Measurements from ENCODE around the gene NTMT1. TPM values are rescaled to one million over a fixed set of nuclear protein-coding genes. Genes with fewer than 3 reads are reported as not detected.

Gene NTMT1
- total RNA-seq, 4 donors from 2014 or later: 23.9 to 30.6 (median 27.5) TPM

GRCh38 chr9:129637673-129638439 lies 11.9 kb downstream of the NTMT1 start:
- WGBS, 2 donors: 67 to 70% methylated on average over 26 of the region's 29 CpGs

GRCh38 chr9:129639034-129639630 lies 13.2 kb downstream of the NTMT1 start:
- Histone ChIP-seq H3K27ac (no peak overlapping the region), H3K9me3 (no peaks in the 10 kb centered on the region), H3K4me3 (no peak overlapping the region), H3K4me1 (peaks cover 4 to 37% (median 21%) of the 10 kb centered on the region in 4 donors), H3K27me3 (no peaks in the 10 kb centered on the region), H3K36me3 (peaks cover 0 to 56% (median 30%) of the 10 kb centered on the region in 3 donors)
- DNase-seq (ENCODE audit: low spot score in 2 of 2): no peak
- TF ChIP-seq, protein P1, sequence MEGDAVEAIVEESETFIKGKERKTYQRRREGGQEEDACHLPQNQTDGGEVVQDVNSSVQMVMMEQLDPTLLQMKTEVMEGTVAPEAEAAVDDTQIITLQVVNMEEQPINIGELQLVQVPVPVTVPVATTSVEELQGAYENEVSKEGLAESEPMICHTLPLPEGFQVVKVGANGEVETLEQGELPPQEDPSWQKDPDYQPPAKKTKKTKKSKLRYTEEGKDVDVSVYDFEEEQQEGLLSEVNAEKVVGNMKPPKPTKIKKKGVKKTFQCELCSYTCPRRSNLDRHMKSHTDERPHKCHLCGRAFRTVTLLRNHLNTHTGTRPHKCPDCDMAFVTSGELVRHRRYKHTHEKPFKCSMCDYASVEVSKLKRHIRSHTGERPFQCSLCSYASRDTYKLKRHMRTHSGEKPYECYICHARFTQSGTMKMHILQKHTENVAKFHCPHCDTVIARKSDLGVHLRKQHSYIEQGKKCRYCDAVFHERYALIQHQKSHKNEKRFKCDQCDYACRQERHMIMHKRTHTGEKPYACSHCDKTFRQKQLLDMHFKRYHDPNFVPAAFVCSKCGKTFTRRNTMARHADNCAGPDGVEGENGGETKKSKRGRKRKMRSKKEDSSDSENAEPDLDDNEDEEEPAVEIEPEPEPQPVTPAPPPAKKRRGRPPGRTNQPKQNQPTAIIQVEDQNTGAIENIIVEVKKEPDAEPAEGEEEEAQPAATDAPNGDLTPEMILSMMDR (IDR thresholded peaks at IDR 0.05): no peak
- TF ChIP-seq POLR2A (IDR thresholded peaks at IDR 0.05): no peak
- TF ChIP-seq EP300 (IDR thresholded peaks at IDR 0.05): no peak
- WGBS, 2 donors: 86 to 91% methylated on average over 9 to 17 of the region's 17 CpGs

More at GRCh38 chr9:129637673-129638439, 11.9 kb downstream of the NTMT1 start:
- DNase-seq (ENCODE audit: low spot score in 2 of 2): no peak
- Histone ChIP-seq H3K9me3 (no peaks in the 10 kb centered on the region), H3K27me3 (no peaks in the 10 kb centered on the region), H3K4me1 (peaks cover 4 to 37% (median 21%) of the 10 kb centered on the region in 4 donors), H3K27ac (no peak overlapping the region), H3K36me3 (peaks cover 0 to 69% (median 30%) of the 10 kb centered on the region in 3 donors), H3K4me3 (no peak overlapping the region)
- TF ChIP-seq POLR2A (IDR thresholded peaks at IDR 0.05) (no peak), EP300 (IDR thresholded peaks at IDR 0.05) (no peak)
- TF ChIP-seq, protein P1 (IDR thresholded peaks at IDR 0.05): no peak

DNA sequence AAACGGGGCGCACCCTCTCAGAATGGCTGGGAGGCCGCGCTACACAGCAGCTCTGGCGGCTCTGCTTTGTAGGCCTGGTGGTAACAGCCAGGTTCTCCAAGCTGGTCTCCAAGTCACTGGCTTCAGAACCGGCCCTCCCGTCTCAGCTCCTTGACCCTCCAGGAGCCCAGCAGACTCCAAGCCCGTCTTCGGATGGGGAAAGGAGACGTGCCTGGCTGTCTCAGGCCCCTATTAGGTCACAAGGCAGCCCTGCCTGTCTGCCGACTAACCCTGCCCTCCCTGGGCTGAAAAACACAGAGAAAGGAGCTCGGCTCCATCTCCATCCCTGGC lies 13.8 kb downstream of the NTMT1 start:
- H3K36me3 ChIP-seq: peaks cover 0 to 50% (median 29%) of the 10 kb centered on the region in 3 donors
- peaks cover 4 to 37% (median 21%) of the 10 kb centered on the region in 4 donors for H3K4me1 ChIP-seq
- no peak overlapping the region for H3K4me3 ChIP-seq
- H3K9me3 ChIP-seq: no peaks in the 10 kb centered on the region
- no peaks in the 10 kb centered on the region for H3K27me3 ChIP-seq
- TF ChIP-seq POLR2A (IDR thresholded peaks at IDR 0.05) (no peak), EP300 (IDR thresholded peaks at IDR 0.05) (no peak)
- TF ChIP-seq, protein P1 (IDR thresholded peaks at IDR 0.05): no peak
- WGBS, 2 donors: 63 to 70% methylated on average over 5 to 12 of the region's 12 CpGs
- no peak for DNase-seq (ENCODE audit: low spot score in 2 of 2)
- peak overlapping the region in 1 of 4 donors; percentile 77 for H3K27ac ChIP-seq

- H3K27ac ChIP-seq: peak overlapping the region in 1 of 4 donors; percentile 77
- DNase-seq (ENCODE audit: low spot score in 2 of 2): no peak
- H3K9me3 ChIP-seq: no peaks in the 10 kb centered on the region
- H3K4me3 ChIP-seq: peak overlapping the region in 2 of 4 donors; percentile 81 to 91
- peaks cover 4 to 37% (median 21%) of the 10 kb centered on the region in 4 donors for H3K4me1 ChIP-seq
- TF ChIP-seq EP300 (IDR thresholded peaks at IDR 0.05): no peak
- no peak for TF ChIP-seq POLR2A (IDR thresholded peaks at IDR 0.05)
- TF ChIP-seq, protein P1 (IDR thresholded peaks at IDR 0.05): no peak
- H3K36me3 ChIP-seq: peaks cover 0 to 45% (median 23%) of the 10 kb centered on the region in 3 donors
- no peaks in the 10 kb centered on the region for H3K27me3 ChIP-seq
- 61 to 75% methylated on average over 19 to 24 of the region's 25 CpGs for WGBS, 2 donors
These were observed 14.3 kb downstream of the NTMT1 start for GRCh38 chr9:129640086-129640870.
